Panc1 (cell line): ENCODE measurements around the gene PSTPIP1. TPM values are rescaled to one million over a fixed set of nuclear protein-coding genes. Genes with fewer than 3 reads are reported as not detected.

ENCODE experiments used
- ATAC-seq: fragments of 200-7000 bp; cut with Tn5 transposase; 2 replicates; pipeline ENCODE4 v1.9.1; 2020; ENCODE audit warnings: mild to moderate bottlenecking, moderate library complexity
- BruUV-seq: library from RNA; stranded (reverse); fragments of 400-500 nt; replicated peaks from 2 replicates; lab custom pipeline; 2021; lab: Mats Ljungman, UMichigan
- CTCF ChIA-PET: fragments of 300-600 bp; sonication (Branson Sonifier 250); formaldehyde crosslinking; loops from one replicate; lab custom pipeline; 2022; ENCODE audit warnings: antibody characterized with exemption; lab: Charles Lee
- POLR2A ChIA-PET: fragments of 300-600 bp; sonication (Branson Sonifier 250); formaldehyde crosslinking; loops from one replicate; lab custom pipeline; 2022; ENCODE audit warnings: antibody characterized with exemption; lab: Charles Lee
- DNase-seq: peaks from one replicate; pipeline ENCODE4 v3.0.0-alpha.2; 2010; ENCODE audit warnings: low read depth, low spot score
- H3K27ac ChIP-seq: 2 replicates; pipeline ENCODE4 v1.5.1; 2011; ENCODE audit warnings: mild to moderate bottlenecking, low read length, inconsistent platforms
- H3K27me3 ChIP-seq: fragments of 200-500 bp; sonication (Bioruptor generic); 2 replicates; pipeline ENCODE4 v1.6.0; 2014; ENCODE audit warnings: low read length, inconsistent platforms; ENCODE audit not compliant: control insufficient read depth, insufficient read depth
- H3K36me3 ChIP-seq: fragments of 200-500 bp; sonication (Bioruptor generic); 2 replicates; pipeline ENCODE4 v1.5.1; 2014; ENCODE audit warnings: inconsistent platforms, mild to moderate bottlenecking, low read length, moderate library complexity; ENCODE audit not compliant: control insufficient read depth, insufficient read depth
- H3K4me1 ChIP-seq: 2 replicates; pipeline ENCODE4 v1.5.1; 2011; ENCODE audit warnings: inconsistent platforms, mild to moderate bottlenecking, low read length, moderate library complexity; ENCODE audit not compliant: control insufficient read depth, insufficient read depth
- H3K4me3 ChIP-seq, 2 experiments: 2 replicates each; pipeline ENCODE4 v1.5.1; 2011 to 2012; ENCODE audit warnings: low read depth in 2 of 2, low read length in 2 of 2, mild to moderate bottlenecking in 2 of 2, inconsistent platforms in 1 of 2, moderate library complexity in 1 of 2
- H3K9me3 ChIP-seq: fragments of 200-500 bp; sonication (Bioruptor generic); 2 replicates; pipeline ENCODE4 v1.5.1; 2014; ENCODE audit warnings: low read depth, mild to moderate bottlenecking, inconsistent platforms, low read length, moderate library complexity; ENCODE audit not compliant: control insufficient read depth, insufficient read depth
- POLR2AphosphoS5 ChIP-seq: IDR thresholded peaks from 2 replicates; pipeline ENCODE4 v1.6.1; 2012; ENCODE audit warnings: mild to moderate bottlenecking, low read depth, low read length, moderate library complexity
- SIN3A ChIP-seq: IDR thresholded peaks from 2 replicates; pipeline ENCODE4 v1.6.1; 2012; ENCODE audit warnings: low read depth, mild to moderate bottlenecking, low read length, moderate library complexity, borderline replicate concordance; ENCODE audit not compliant: insufficient read depth
- TCF7L2 ChIP-seq: IDR thresholded peaks from 2 replicates; pipeline ENCODE4 v1.6.1; 2011; ENCODE audit warnings: mild to moderate bottlenecking, low read depth, low read length, inconsistent platforms
- in situ Hi-C: cut with HindIII; loops from 2 replicates; pipeline ENCODE4 v1.10.0; 2016; ENCODE audit warnings: low sequenced_read_pairs, low pct_unique_long_range_greater_than_20kb
- intact Hi-C: fragments of 100-400 bp; cut with micrococcal nuclease; formaldehyde crosslinking; loops from one replicate; pipeline ENCODE4 v1.10.0; 2022; ENCODE audit not compliant: unreplicated experiment
- total RNA-seq: library from RNA; stranded (reverse); gene quantifications from one replicate; pipeline ENCODE4 v1.2.1, GENCODE V29; 2021; ENCODE audit not compliant: unreplicated experiment
- TF ChIP-seq, protein P1 (sequence below), 2 experiments: IDR thresholded peaks; 2 replicates each; pipeline ENCODE4 v1.6.1; 2011 to 2012; ENCODE audit warnings: low read depth in 2 of 2, control low read depth in 1 of 2, low read length in 1 of 2, mild to moderate bottlenecking in 1 of 2, moderate library complexity in 1 of 2; ENCODE audit not compliant: insufficient read depth in 1 of 2
- TF ChIP-seq, protein P2 (sequence below): fragments of 450-650 bp; IDR thresholded peaks from 2 replicates; pipeline ENCODE4 v1.5.1; 2017; ENCODE audit warnings: mild to moderate bottlenecking

PSTPIP1 gene
- total RNA-seq, 1 experiment from 2014 or later, result 0.46 TPM

GRCh38 chr15:77052556-77052955 lies 57.6 kb downstream of the PSTPIP1 start:
- ATAC-seq (no peak), DNase-seq (no peak)
- no peaks in the 10 kb centered on the region for H3K4me1 ChIP-seq
- POLR2A ChIA-PET, result no interaction called here
- H3K36me3 ChIP-seq, result peaks cover 6% of the 10 kb centered on the region
- no peak overlapping the region for H3K4me3 ChIP-seq
- in situ Hi-C loops, result no loop called here
- TF ChIP-seq TCF7L2, result no peak
- no peak for TF ChIP-seq SIN3A
- TF ChIP-seq, protein P1, sequence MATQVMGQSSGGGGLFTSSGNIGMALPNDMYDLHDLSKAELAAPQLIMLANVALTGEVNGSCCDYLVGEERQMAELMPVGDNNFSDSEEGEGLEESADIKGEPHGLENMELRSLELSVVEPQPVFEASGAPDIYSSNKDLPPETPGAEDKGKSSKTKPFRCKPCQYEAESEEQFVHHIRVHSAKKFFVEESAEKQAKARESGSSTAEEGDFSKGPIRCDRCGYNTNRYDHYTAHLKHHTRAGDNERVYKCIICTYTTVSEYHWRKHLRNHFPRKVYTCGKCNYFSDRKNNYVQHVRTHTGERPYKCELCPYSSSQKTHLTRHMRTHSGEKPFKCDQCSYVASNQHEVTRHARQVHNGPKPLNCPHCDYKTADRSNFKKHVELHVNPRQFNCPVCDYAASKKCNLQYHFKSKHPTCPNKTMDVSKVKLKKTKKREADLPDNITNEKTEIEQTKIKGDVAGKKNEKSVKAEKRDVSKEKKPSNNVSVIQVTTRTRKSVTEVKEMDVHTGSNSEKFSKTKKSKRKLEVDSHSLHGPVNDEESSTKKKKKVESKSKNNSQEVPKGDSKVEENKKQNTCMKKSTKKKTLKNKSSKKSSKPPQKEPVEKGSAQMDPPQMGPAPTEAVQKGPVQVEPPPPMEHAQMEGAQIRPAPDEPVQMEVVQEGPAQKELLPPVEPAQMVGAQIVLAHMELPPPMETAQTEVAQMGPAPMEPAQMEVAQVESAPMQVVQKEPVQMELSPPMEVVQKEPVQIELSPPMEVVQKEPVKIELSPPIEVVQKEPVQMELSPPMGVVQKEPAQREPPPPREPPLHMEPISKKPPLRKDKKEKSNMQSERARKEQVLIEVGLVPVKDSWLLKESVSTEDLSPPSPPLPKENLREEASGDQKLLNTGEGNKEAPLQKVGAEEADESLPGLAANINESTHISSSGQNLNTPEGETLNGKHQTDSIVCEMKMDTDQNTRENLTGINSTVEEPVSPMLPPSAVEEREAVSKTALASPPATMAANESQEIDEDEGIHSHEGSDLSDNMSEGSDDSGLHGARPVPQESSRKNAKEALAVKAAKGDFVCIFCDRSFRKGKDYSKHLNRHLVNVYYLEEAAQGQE (IDR thresholded peaks at IDR 0.05; ENCODE audit: insufficient read depth in 1 of 2, low read depth in 2 of 2, low read length in 1 of 2), result no peak
- TF ChIP-seq, protein P2, sequence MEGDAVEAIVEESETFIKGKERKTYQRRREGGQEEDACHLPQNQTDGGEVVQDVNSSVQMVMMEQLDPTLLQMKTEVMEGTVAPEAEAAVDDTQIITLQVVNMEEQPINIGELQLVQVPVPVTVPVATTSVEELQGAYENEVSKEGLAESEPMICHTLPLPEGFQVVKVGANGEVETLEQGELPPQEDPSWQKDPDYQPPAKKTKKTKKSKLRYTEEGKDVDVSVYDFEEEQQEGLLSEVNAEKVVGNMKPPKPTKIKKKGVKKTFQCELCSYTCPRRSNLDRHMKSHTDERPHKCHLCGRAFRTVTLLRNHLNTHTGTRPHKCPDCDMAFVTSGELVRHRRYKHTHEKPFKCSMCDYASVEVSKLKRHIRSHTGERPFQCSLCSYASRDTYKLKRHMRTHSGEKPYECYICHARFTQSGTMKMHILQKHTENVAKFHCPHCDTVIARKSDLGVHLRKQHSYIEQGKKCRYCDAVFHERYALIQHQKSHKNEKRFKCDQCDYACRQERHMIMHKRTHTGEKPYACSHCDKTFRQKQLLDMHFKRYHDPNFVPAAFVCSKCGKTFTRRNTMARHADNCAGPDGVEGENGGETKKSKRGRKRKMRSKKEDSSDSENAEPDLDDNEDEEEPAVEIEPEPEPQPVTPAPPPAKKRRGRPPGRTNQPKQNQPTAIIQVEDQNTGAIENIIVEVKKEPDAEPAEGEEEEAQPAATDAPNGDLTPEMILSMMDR, result no peak
- TF ChIP-seq POLR2AphosphoS5, result no peak
- H3K27ac ChIP-seq, result no peak overlapping the region
- H3K9me3 ChIP-seq, result no peaks in the 10 kb centered on the region
- CTCF ChIA-PET, result no interaction called here
- no TSS peak for BruUV-seq
- no peaks in the 10 kb centered on the region for H3K27me3 ChIP-seq
- intact Hi-C loops, result no loop called here

DNA sequence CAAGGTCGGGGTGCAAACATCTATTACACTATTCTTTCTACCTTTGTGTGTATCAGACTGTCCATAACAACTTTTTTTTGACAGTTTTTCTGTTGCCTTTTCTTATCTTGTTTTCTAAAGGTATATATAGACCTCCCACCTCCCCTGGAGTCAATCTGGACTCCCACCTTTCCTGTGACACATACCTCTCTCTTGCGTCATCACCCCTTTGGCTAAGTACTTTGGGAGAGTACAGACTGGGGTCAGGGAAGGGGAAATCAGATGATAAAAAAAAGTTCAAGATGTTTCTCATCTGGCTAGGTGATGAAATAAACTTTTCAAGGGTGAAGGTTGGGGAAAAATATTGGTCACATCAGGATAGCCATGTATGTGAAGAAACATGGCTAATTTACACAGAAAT lies 58.8 kb downstream of the PSTPIP1 start:
- no peak for ATAC-seq
- no peaks in the 10 kb centered on the region for H3K27me3 ChIP-seq

More for the DNA sequence above, 58.8 kb downstream of the PSTPIP1 start:
- intact Hi-C loops (no loop called here), in situ Hi-C loops (no loop called here)
- DNase-seq, result no peak
- Histone ChIP-seq H3K4me3 (no peak overlapping the region), H3K9me3 (no peaks in the 10 kb centered on the region), H3K36me3 (peaks cover 6% of the 10 kb centered on the region), H3K4me1 (no peaks in the 10 kb centered on the region), H3K27ac (no peak overlapping the region)
- BruUV-seq, result no TSS peak
- CTCF ChIA-PET, result no interaction called here
- POLR2A ChIA-PET, result no interaction called here
- TF ChIP-seq POLR2AphosphoS5 (no peak), SIN3A (no peak), TCF7L2 (no peak)
- TF ChIP-seq, protein P1 (IDR thresholded peaks at IDR 0.05; ENCODE audit: insufficient read depth in 1 of 2, low read depth in 2 of 2, low read length in 1 of 2), result no peak
- TF ChIP-seq, protein P2, result no peak
